ENCODE results near the gene XKR8.

- TF ChIP-seq POLR2AphosphoS5 (IDR thresholded peaks at IDR 0.05) (no peak), EP300 (IDR thresholded peaks at IDR 0.05) (no peak)
- TF ChIP-seq, protein P1, sequence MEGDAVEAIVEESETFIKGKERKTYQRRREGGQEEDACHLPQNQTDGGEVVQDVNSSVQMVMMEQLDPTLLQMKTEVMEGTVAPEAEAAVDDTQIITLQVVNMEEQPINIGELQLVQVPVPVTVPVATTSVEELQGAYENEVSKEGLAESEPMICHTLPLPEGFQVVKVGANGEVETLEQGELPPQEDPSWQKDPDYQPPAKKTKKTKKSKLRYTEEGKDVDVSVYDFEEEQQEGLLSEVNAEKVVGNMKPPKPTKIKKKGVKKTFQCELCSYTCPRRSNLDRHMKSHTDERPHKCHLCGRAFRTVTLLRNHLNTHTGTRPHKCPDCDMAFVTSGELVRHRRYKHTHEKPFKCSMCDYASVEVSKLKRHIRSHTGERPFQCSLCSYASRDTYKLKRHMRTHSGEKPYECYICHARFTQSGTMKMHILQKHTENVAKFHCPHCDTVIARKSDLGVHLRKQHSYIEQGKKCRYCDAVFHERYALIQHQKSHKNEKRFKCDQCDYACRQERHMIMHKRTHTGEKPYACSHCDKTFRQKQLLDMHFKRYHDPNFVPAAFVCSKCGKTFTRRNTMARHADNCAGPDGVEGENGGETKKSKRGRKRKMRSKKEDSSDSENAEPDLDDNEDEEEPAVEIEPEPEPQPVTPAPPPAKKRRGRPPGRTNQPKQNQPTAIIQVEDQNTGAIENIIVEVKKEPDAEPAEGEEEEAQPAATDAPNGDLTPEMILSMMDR (IDR thresholded peaks at IDR 0.05): no peak
Observed at GRCh38 chr1:27981145-27981544, 21.4 kb downstream of the XKR8 start.
